SK-N-SH (cell line): Measurements from ENCODE around the gene TFB1M. TPM values are rescaled to one million over a fixed set of nuclear protein-coding genes. Genes with fewer than 3 reads are reported as not detected.

Experiments
- CTCF ChIA-PET: fragments of 300-600, 350-600 bp; formaldehyde crosslinking; extraction: SDS; loops from one replicate; lab custom pipeline; 2021; lab: Yijun Ruan, JAX
- POLR2A ChIA-PET: fragments of 350-600 bp; sonication (Branson Sonifier 250); formaldehyde crosslinking; extraction: SDS; loops from one replicate; lab custom pipeline; 2020; ENCODE audit warnings: antibody characterized with exemption, inconsistent platforms; lab: Yijun Ruan, JAX
- DNase-seq: peaks from one replicate; pipeline ENCODE4 v3.0.0; 2012
- H2AFZ ChIP-seq: fragments of 200-600 bp; sonication (generic); 2 replicates; pipeline ENCODE4 v1.8.1; 2016; ENCODE audit warnings: antibody characterized with exemption, mild to moderate bottlenecking, low read depth
- H3F3A ChIP-seq: fragments of 200-600 bp; sonication (generic); replicated peaks from 2 replicates; pipeline ENCODE3; 2016; ENCODE audit warnings: antibody characterized with exemption, mild to moderate bottlenecking; ENCODE audit not compliant: insufficient read depth
- H3K27ac ChIP-seq, 2 experiments: fragments of 200-500 bp in 1 of 2; fragments of 200-600 bp in 1 of 2; sonication (Bioruptor generic) in 1 of 2; sonication (generic), shearing (Covaris generic) in 1 of 2; 2 replicates each; pipeline versions ENCODE4 v1.5.1 to v1.6.1; 2014 to 2016; ENCODE audit warnings: low read depth in 2 of 2, inconsistent platforms in 1 of 2, low read length in 1 of 2, mild to moderate bottlenecking in 1 of 2, mixed read lengths in 1 of 2
- H3K27me3 ChIP-seq: fragments of 200-600 bp; sonication (generic), shearing (Covaris generic); 2 replicates; pipeline ENCODE4 v1.6.1; 2016; ENCODE audit warnings: mixed run types; ENCODE audit not compliant: insufficient read depth
- H3K36me3 ChIP-seq, 2 experiments: fragments of 200-500 bp in 1 of 2; fragments of 200-600 bp in 1 of 2; sonication (Bioruptor generic) in 1 of 2; sonication (generic) in 1 of 2; replicated peaks in 1 of 2; 2 replicates each; pipeline versions ENCODE3 to v1.5.1; 2014 to 2016; ENCODE audit warnings: low read length in 1 of 2, mild to moderate bottlenecking in 1 of 2; ENCODE audit not compliant: insufficient read depth in 2 of 2, control insufficient read depth in 1 of 2
- H3K4me1 ChIP-seq, 2 experiments: fragments of 200-500 bp in 1 of 2; fragments of 200-600 bp in 1 of 2; sonication (Bioruptor generic) in 1 of 2; sonication (generic), shearing (Covaris generic) in 1 of 2; 2 replicates each; pipeline versions ENCODE4 v1.5.1 to v1.6.1; 2014 to 2016; ENCODE audit warnings: low read depth in 1 of 2, low read length in 1 of 2, mixed run types in 1 of 2; ENCODE audit not compliant: insufficient read depth in 2 of 2, control insufficient read depth in 1 of 2
- H3K4me2 ChIP-seq: fragments of 200-600 bp; sonication (generic), shearing (Covaris generic); 2 replicates; pipeline ENCODE4 v1.6.1; 2017; ENCODE audit warnings: mixed run types
- H3K4me3 ChIP-seq, 2 experiments: fragments of 200-500 bp in 1 of 2; fragments of 200-600 bp in 1 of 2; sonication (Bioruptor generic) in 1 of 2; sonication (generic), shearing (Covaris generic) in 1 of 2; 2 replicates each; pipeline versions ENCODE4 v1.5.1 to v1.8.1; 2014 to 2016; ENCODE audit warnings: low read depth in 2 of 2, inconsistent platforms in 1 of 2, low read length in 1 of 2, mild to moderate bottlenecking in 1 of 2, mixed read lengths in 1 of 2, moderate library complexity in 1 of 2
- H3K79me2 ChIP-seq: fragments of 200-600 bp; sonication (generic); 2 replicates; pipeline ENCODE4 v1.8.1; 2017; ENCODE audit warnings: mild to moderate bottlenecking; ENCODE audit not compliant: insufficient read depth
- H3K9ac ChIP-seq: fragments of 200-600 bp; sonication (generic); 2 replicates; pipeline ENCODE4 v1.6.1; 2017; ENCODE audit warnings: mixed run types
- H3K9me2 ChIP-seq: fragments of 200-600 bp; sonication (generic); 2 replicates; pipeline ENCODE4 v1.6.1; 2017; ENCODE audit warnings: mixed run types
- H3K9me3 ChIP-seq: fragments of 200-600 bp; sonication (generic); 2 replicates; pipeline ENCODE4 v1.6.1; 2017; ENCODE audit warnings: mixed run types, mild to moderate bottlenecking, moderate library complexity
- H4K20me1 ChIP-seq: fragments of 200-600 bp; sonication (generic); 2 replicates; pipeline ENCODE4 v1.6.1; 2017; ENCODE audit warnings: mild to moderate bottlenecking, mixed run types; ENCODE audit not compliant: insufficient read depth
- CHD2 ChIP-seq: fragments of 150-350 bp; IDR thresholded peaks from 2 replicates; pipeline ENCODE4 v1.6.1; 2018; ENCODE audit warnings: low read length; ENCODE audit not compliant: partially characterized antibody
- ELF1 ChIP-seq: IDR thresholded peaks from 2 replicates; pipeline ENCODE4 v1.4.0; 2012
- EP300 ChIP-seq, 2 experiments: IDR thresholded peaks; 2 replicates each; pipeline versions ENCODE4 v1.4.0 to v1.6.1; 2012; ENCODE audit warnings: borderline replicate concordance in 1 of 2, low read depth in 1 of 2, low read length in 1 of 2
- EZH2phosphoT487 ChIP-seq: fragments of 200-600 bp; sonication (generic); IDR thresholded peaks from 2 replicates; pipeline ENCODE4 v1.6.1; 2017; ENCODE audit warnings: low read depth, mixed run types, mild to moderate bottlenecking, antibody characterized with exemption, moderate library complexity, borderline replicate concordance
- FOSL2 ChIP-seq: IDR thresholded peaks from 2 replicates; pipeline ENCODE4 v1.4.0; 2012; ENCODE audit warnings: low read depth, mild to moderate bottlenecking, moderate library complexity, borderline replicate concordance
- FOXJ3 ChIP-seq: sonication (generic); formaldehyde crosslinking; IDR thresholded peaks from 2 replicates; pipeline ENCODE4 v1.5.1; 2020; ENCODE audit warnings: mild to moderate bottlenecking, missing genetic modification reagents
- POLR2AphosphoS5 ChIP-seq: IDR thresholded peaks from 2 replicates; pipeline ENCODE4 v1.6.1; 2012; ENCODE audit warnings: low read depth, low read length
- SIN3A ChIP-seq: IDR thresholded peaks from 2 replicates; pipeline ENCODE4 v1.6.1; 2012; ENCODE audit warnings: low read depth, mild to moderate bottlenecking, low read length, moderate library complexity, borderline replicate concordance
- TAF1 ChIP-seq: IDR thresholded peaks from 2 replicates; pipeline ENCODE4 v1.6.1; 2012; ENCODE audit warnings: low read depth, mild to moderate bottlenecking, low read length, moderate library complexity, borderline replicate concordance
- TCF12 ChIP-seq: IDR thresholded peaks from 2 replicates; pipeline ENCODE4 v1.4.0; 2012
- TEAD4 ChIP-seq: IDR thresholded peaks from 2 replicates; pipeline ENCODE4 v1.4.0; 2012; ENCODE audit warnings: mild to moderate bottlenecking, borderline replicate concordance; ENCODE audit not compliant: insufficient read depth
- WGBS: methylation state at CpG from one replicate; pipeline ENCODE4 v1.1.6; 2017; ENCODE audit warnings: low lambda C conversion rate; 5-methylcytosine and 5-hydroxymethylcytosine counted together
- polyA plus RNA-seq, 3 experiments: library from polyadenylated mRNA; depleted of rRNA; stranded (reverse); fragments of >200 nt; gene quantifications; 2 replicates each; pipeline ENCODE4 v1.2.3, GENCODE V29; 2012
- TF ChIP-seq, protein P1 (sequence below): IDR thresholded peaks from 2 replicates; pipeline ENCODE4 v1.4.0; 2012; ENCODE audit warnings: low read depth, borderline replicate concordance
- TF ChIP-seq, protein P2 (sequence below): IDR thresholded peaks from 2 replicates; pipeline ENCODE4 v1.4.0; 2012; ENCODE audit warnings: low read depth, borderline replicate concordance
- TF ChIP-seq, protein P3 (sequence below): IDR thresholded peaks from 2 replicates; pipeline ENCODE4 v1.6.1; 2012; ENCODE audit warnings: mild to moderate bottlenecking, low read depth, low read length, moderate library complexity
- TF ChIP-seq, protein P4 (sequence below): fragments of 150-350 bp; IDR thresholded peaks from 2 replicates; pipeline ENCODE4 v1.6.1; 2016; ENCODE audit warnings: mild to moderate bottlenecking, low read depth, low read length
- TF ChIP-seq, protein P5 (sequence below): fragments of 200-600 bp; sonication (generic); IDR thresholded peaks from 2 replicates; pipeline ENCODE4 v1.6.1; 2017; ENCODE audit warnings: antibody characterized with exemption, mild to moderate bottlenecking, moderate library complexity

TFB1M gene
- polyA plus RNA-seq, 1 of the 3 experiments (the other 2 are of a cell fraction), result 28.4 TPM

DNA sequence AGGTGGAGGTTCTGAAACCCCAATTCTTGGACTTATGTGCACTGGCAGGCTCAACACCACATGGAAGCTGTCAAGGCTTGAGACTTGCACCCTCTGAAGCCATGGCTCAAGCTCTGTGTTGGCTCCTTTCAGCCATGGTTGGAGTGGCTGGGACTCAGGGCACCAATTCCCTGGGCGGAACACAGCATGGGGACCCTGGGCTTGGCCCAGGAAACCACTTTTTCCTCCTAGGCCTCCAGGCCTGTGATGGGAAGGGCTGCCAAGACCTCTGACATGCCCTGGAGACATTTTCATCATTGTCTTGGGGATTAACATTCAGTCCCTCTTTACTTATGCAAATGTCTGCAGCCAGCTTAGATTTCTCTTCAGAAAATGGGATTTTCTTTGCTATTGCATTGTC lies 76.7 kb downstream of the TFB1M start:
- ChIA-PET POLR2A (no interaction called here), CTCF (interaction anchor here (2.2 kb wide), 1 partner anchor 11 kb away, joined by 9 read pairs; no protein-coding TSS in a partner anchor)
- DNase-seq, result no peak
- Histone ChIP-seq H3K9me3 (no peaks in the 10 kb centered on the region), H3K36me3 (peaks cover 0 to 11% of the 10 kb centered on the region in 2 experiments), H3K9me2 (no peaks in the 10 kb centered on the region), H4K20me1 (no peaks in the 10 kb centered on the region), H2AFZ (no peak overlapping the region), H3K4me2 (no peak overlapping the region), H3K79me2 (no peaks in the 10 kb centered on the region), H3F3A (no peaks in the 10 kb centered on the region), H3K9ac (no peak overlapping the region), H3K4me1 (no peaks in the 10 kb centered on the region; a peak in 1 of 4 replicates)
- WGBS, result no CpG with 5 or more reads among the region's 1 CpG
- TF ChIP-seq, protein P1, sequence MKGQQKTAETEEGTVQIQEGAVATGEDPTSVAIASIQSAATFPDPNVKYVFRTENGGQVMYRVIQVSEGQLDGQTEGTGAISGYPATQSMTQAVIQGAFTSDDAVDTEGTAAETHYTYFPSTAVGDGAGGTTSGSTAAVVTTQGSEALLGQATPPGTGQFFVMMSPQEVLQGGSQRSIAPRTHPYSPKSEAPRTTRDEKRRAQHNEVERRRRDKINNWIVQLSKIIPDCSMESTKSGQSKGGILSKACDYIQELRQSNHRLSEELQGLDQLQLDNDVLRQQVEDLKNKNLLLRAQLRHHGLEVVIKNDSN, result no peak
- no peak for TF ChIP-seq TAF1
- TF ChIP-seq, protein P2, sequence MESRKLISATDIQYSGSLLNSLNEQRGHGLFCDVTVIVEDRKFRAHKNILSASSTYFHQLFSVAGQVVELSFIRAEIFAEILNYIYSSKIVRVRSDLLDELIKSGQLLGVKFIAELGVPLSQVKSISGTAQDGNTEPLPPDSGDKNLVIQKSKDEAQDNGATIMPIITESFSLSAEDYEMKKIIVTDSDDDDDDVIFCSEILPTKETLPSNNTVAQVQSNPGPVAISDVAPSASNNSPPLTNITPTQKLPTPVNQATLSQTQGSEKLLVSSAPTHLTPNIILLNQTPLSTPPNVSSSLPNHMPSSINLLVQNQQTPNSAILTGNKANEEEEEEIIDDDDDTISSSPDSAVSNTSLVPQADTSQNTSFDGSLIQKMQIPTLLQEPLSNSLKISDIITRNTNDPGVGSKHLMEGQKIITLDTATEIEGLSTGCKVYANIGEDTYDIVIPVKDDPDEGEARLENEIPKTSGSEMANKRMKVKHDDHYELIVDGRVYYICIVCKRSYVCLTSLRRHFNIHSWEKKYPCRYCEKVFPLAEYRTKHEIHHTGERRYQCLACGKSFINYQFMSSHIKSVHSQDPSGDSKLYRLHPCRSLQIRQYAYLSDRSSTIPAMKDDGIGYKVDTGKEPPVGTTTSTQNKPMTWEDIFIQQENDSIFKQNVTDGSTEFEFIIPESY, result no peak
- TF ChIP-seq, protein P3, sequence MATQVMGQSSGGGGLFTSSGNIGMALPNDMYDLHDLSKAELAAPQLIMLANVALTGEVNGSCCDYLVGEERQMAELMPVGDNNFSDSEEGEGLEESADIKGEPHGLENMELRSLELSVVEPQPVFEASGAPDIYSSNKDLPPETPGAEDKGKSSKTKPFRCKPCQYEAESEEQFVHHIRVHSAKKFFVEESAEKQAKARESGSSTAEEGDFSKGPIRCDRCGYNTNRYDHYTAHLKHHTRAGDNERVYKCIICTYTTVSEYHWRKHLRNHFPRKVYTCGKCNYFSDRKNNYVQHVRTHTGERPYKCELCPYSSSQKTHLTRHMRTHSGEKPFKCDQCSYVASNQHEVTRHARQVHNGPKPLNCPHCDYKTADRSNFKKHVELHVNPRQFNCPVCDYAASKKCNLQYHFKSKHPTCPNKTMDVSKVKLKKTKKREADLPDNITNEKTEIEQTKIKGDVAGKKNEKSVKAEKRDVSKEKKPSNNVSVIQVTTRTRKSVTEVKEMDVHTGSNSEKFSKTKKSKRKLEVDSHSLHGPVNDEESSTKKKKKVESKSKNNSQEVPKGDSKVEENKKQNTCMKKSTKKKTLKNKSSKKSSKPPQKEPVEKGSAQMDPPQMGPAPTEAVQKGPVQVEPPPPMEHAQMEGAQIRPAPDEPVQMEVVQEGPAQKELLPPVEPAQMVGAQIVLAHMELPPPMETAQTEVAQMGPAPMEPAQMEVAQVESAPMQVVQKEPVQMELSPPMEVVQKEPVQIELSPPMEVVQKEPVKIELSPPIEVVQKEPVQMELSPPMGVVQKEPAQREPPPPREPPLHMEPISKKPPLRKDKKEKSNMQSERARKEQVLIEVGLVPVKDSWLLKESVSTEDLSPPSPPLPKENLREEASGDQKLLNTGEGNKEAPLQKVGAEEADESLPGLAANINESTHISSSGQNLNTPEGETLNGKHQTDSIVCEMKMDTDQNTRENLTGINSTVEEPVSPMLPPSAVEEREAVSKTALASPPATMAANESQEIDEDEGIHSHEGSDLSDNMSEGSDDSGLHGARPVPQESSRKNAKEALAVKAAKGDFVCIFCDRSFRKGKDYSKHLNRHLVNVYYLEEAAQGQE, result no peak
- TF ChIP-seq, protein P4, sequence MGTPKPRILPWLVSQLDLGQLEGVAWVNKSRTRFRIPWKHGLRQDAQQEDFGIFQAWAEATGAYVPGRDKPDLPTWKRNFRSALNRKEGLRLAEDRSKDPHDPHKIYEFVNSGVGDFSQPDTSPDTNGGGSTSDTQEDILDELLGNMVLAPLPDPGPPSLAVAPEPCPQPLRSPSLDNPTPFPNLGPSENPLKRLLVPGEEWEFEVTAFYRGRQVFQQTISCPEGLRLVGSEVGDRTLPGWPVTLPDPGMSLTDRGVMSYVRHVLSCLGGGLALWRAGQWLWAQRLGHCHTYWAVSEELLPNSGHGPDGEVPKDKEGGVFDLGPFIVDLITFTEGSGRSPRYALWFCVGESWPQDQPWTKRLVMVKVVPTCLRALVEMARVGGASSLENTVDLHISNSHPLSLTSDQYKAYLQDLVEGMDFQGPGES, result no peak
- TF ChIP-seq TEAD4, result no peak
- no peak for TF ChIP-seq CHD2
- no peak for TF ChIP-seq SIN3A
- TF ChIP-seq FOSL2, result no peak
- TF ChIP-seq, protein P5, sequence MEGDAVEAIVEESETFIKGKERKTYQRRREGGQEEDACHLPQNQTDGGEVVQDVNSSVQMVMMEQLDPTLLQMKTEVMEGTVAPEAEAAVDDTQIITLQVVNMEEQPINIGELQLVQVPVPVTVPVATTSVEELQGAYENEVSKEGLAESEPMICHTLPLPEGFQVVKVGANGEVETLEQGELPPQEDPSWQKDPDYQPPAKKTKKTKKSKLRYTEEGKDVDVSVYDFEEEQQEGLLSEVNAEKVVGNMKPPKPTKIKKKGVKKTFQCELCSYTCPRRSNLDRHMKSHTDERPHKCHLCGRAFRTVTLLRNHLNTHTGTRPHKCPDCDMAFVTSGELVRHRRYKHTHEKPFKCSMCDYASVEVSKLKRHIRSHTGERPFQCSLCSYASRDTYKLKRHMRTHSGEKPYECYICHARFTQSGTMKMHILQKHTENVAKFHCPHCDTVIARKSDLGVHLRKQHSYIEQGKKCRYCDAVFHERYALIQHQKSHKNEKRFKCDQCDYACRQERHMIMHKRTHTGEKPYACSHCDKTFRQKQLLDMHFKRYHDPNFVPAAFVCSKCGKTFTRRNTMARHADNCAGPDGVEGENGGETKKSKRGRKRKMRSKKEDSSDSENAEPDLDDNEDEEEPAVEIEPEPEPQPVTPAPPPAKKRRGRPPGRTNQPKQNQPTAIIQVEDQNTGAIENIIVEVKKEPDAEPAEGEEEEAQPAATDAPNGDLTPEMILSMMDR, result no peak
- no peak for TF ChIP-seq TCF12
- TF ChIP-seq FOXJ3 (CRISPR knock-in tag), result no peak
- no peak for TF ChIP-seq EP300 (IDR thresholded peaks at IDR 0.05; ENCODE audit: borderline replicate concordance in 1 of 2, low read depth in 1 of 2, low read length in 1 of 2)
- no peak for TF ChIP-seq POLR2AphosphoS5
- no peak for TF ChIP-seq EZH2phosphoT487
- TF ChIP-seq ELF1, result no peak
- TF ChIP-seq, all 33 proteins: peak for 0
- H3K27ac ChIP-seq, result no peak overlapping the region
- no peaks in the 10 kb centered on the region for H3K27me3 ChIP-seq
- H3K4me3 ChIP-seq, result no peak overlapping the region
